Activated B cell treated with CpG ODN at 0.5 μM for 24 hours (primary cell): Measurements from ENCODE around the gene KRTAP10-8. TPM values are rescaled to one million over a fixed set of nuclear protein-coding genes. Genes with fewer than 3 reads are reported as not detected.

Experiments
- ATAC-seq: fragments of 200-7000 bp; cut with Tn5 transposase; one replicate; pipeline ENCODE4 v1.10.0; 2021; ENCODE audit warnings: low read depth, mild to moderate bottlenecking, moderate library complexity
- CTCF ChIA-PET: fragments of 350-600 bp; sonication (Branson Sonifier 250); formaldehyde crosslinking; loops from one replicate; lab custom pipeline; 2021; ENCODE audit warnings: antibody characterized with exemption; lab: Charles Lee
- POLR2A ChIA-PET: fragments of 350-600 bp; sonication (Branson Sonifier 250); formaldehyde crosslinking; loops from one replicate; lab custom pipeline; 2021; ENCODE audit warnings: antibody characterized with exemption; lab: Charles Lee
- DNase-seq: peaks from one replicate; pipeline ENCODE4 v3.0.0; 2022
- H3K27ac Mint-ChIP-seq: one replicate; pipeline ENCODE4 v1.8.0; 2020; ENCODE audit warnings: mixed read lengths
- H3K27me3 Mint-ChIP-seq: one replicate; pipeline ENCODE4 v1.8.0; 2021; ENCODE audit warnings: mixed read lengths
- H3K36me3 Mint-ChIP-seq: one replicate; pipeline ENCODE4 v1.8.0; 2021; ENCODE audit warnings: low read depth, mixed read lengths
- H3K4me1 Mint-ChIP-seq: one replicate; pipeline ENCODE4 v1.8.0; 2021; ENCODE audit warnings: mixed read lengths
- H3K4me3 Mint-ChIP-seq: one replicate; pipeline ENCODE4 v1.8.0; 2020; ENCODE audit warnings: mild to moderate bottlenecking, mixed read lengths
- H3K9me3 Mint-ChIP-seq: one replicate; pipeline ENCODE4 v1.8.0; 2020; ENCODE audit warnings: mixed read lengths
- CTCF ChIP-seq: fragments of 200-600 bp; IDR thresholded peaks from one replicate; pipeline ENCODE4 v1.8.0; 2022; ENCODE audit warnings: antibody characterized with exemption, mild to moderate bottlenecking
- intact Hi-C: fragments of 100-400 bp; cut with micrococcal nuclease; formaldehyde crosslinking; loops from one replicate; pipeline ENCODE4 v1.15.1; 2024
- total RNA-seq: library from RNA; stranded (reverse); gene quantifications from 2 replicates; pipeline ENCODE4 v1.2.3, GENCODE V29; 2022

KRTAP10-8 gene
- total RNA-seq, 1 donor from 2014 or later, result not detected

GRCh38 chr21:44568261-44568660 is 43.6 kb upstream of the KRTAP10-8 start:
- no peak for TF ChIP-seq CTCF
- DNase-seq (no peak), ATAC-seq (no peak)
- Mint-ChIP-seq H3K27ac (no peak overlapping the region), H3K4me1 (peaks cover 30% of the 10 kb centered on the region), H3K27me3 (peaks cover 6% of the 10 kb centered on the region), H3K36me3 (no peaks in the 10 kb centered on the region), H3K9me3 (peaks cover 7% of the 10 kb centered on the region), H3K4me3 (no peak overlapping the region)
- ChIA-PET CTCF (no interaction called here), POLR2A (no interaction called here)
- intact Hi-C loops, result loop anchor here (5.0 kb wide), 1 partner anchor 539 kb away; no protein-coding TSS in a partner anchor

GRCh38 chr21:44568667-44569556 is 43.0 kb upstream of the KRTAP10-8 start:
- Mint-ChIP-seq H3K27me3 (peaks cover 6% of the 10 kb centered on the region), H3K27ac (no peak overlapping the region), H3K4me1 (peaks cover 30% of the 10 kb centered on the region), H3K36me3 (no peaks in the 10 kb centered on the region), H3K9me3 (peaks cover 6% of the 10 kb centered on the region), H3K4me3 (no peak overlapping the region)
- no peak for TF ChIP-seq CTCF
- intact Hi-C loops, result loop anchor here (5.0 kb wide), 1 partner anchor 538 kb away; no protein-coding TSS in a partner anchor
- CTCF ChIA-PET, result no interaction called here
- DNase-seq (no peak), ATAC-seq (no peak)
- POLR2A ChIA-PET, result no interaction called here

GRCh38 chr21:44569861-44570517 is 41.9 kb upstream of the KRTAP10-8 start:
- no peak for ATAC-seq
- POLR2A ChIA-PET, result no interaction called here
- no peaks in the 10 kb centered on the region for H3K36me3 Mint-ChIP-seq
- TF ChIP-seq CTCF, result no peak
- peaks cover 13% of the 10 kb centered on the region for H3K27me3 Mint-ChIP-seq
- H3K27ac Mint-ChIP-seq, result no peak overlapping the region
- DNase-seq, result no peak
- H3K4me1 Mint-ChIP-seq, result peaks cover 23% of the 10 kb centered on the region
- H3K9me3 Mint-ChIP-seq, result peaks cover 6% of the 10 kb centered on the region
- CTCF ChIA-PET, result no interaction called here
- H3K4me3 Mint-ChIP-seq, result no peak overlapping the region
- intact Hi-C loops, result loop anchor here (5.0 kb wide), 1 partner anchor 537 kb away; no protein-coding TSS in a partner anchor

- ATAC-seq (no peak), DNase-seq (no peak)
- Mint-ChIP-seq H3K27ac (no peak overlapping the region), H3K36me3 (no peaks in the 10 kb centered on the region), H3K27me3 (peaks cover 15% of the 10 kb centered on the region), H3K4me3 (no peak overlapping the region), H3K4me1 (peaks cover 14% of the 10 kb centered on the region), H3K9me3 (peaks cover 6% of the 10 kb centered on the region)
- ChIA-PET POLR2A (no interaction called here), CTCF (no interaction called here)
- intact Hi-C loops, result no loop called here
- no peak for TF ChIP-seq CTCF
These were observed 40.6 kb upstream of the KRTAP10-8 start for GRCh38 chr21:44571296-44571695.
